ENCODE measurements around the gene INPP5E. TPM values are rescaled to one million over a fixed set of nuclear protein-coding genes. Genes with fewer than 3 reads are reported as not detected.

Gene INPP5E
- total and polyA plus RNA-seq, 10 of the 15 experiments (the other 5 are each of a cell fraction or from before 2014, with no cell fraction given), result 0.24 to 16.0 (median 5.3) TPM

GRCh38 chr9:136422876-136423275 lies 16.8 kb downstream of the INPP5E start:
- SMC1A ChIA-PET (ENCODE audit: uncharacterized antibody, unreplicated experiment), result no interaction called here
- Histone ChIP-seq H3K27me3 (replicated peaks in 1 of 2; ENCODE audit: control insufficient read depth in 2 of 2, insufficient read depth in 2 of 2, low read length in 1 of 2) (no peaks in the 10 kb centered on the region), H4K20me1 (ENCODE audit: control insufficient read depth, insufficient read depth) (no peaks in the 10 kb centered on the region), H2AFZ (ENCODE audit: control insufficient read depth, low read depth, low read length) (no peak overlapping the region), H3K4me2 (ENCODE audit: control insufficient read depth, insufficient read depth) (no peak overlapping the region), H3K9me3 (replicated peaks; ENCODE audit: control insufficient read depth, insufficient read depth, low read length) (no peaks in the 10 kb centered on the region), H3K4me3 (no peak overlapping the region), H3K27ac (ENCODE audit: control insufficient read depth, insufficient read depth) (no peak overlapping the region), H3K9ac (ENCODE audit: control insufficient read depth, insufficient read depth, low read length) (no peak overlapping the region), H3K36me3 (ENCODE audit: control insufficient read depth in 2 of 2, insufficient read depth in 2 of 2, low read length in 1 of 2) (peaks cover 25 to 26% of the 10 kb centered on the region in 2 experiments; a peak in 3 of 4 replicates), H3K4me1 (ENCODE audit: control insufficient read depth, insufficient read depth, low read length) (no peaks in the 10 kb centered on the region), H3K79me2 (ENCODE audit: control insufficient read depth, insufficient read depth, low read length) (no peaks in the 10 kb centered on the region)
- intact Hi-C loops (cut with micrococcal nuclease; ENCODE audit: unreplicated experiment), result no loop called here
- over 99% methylated on average over 26 of the region's 26 CpGs for WGBS (ENCODE audit: insufficient coverage, insufficient replicate concordance, low lambda C conversion rate, missing lambda C conversion rate)
- no peak for FAIRE-seq
- in situ Hi-C loops (cut with MboI), result no loop called here
- RAD21 ChIA-PET (ENCODE audit: unreplicated experiment), result no interaction called here
- no peak for DNase-seq (ENCODE audit: low read depth, low spot score)
- CTCF ChIA-PET, result no interaction called here
- POLR2A ChIA-PET, result no interaction called here
- TF ChIP-seq CREB1 (IDR thresholded peaks at IDR 0.05; ENCODE audit: low read depth), result no peak
- no peak for TF ChIP-seq WRNIP1 (IDR thresholded peaks at IDR 0.05; ENCODE audit: borderline replicate concordance, low read depth, low read length)
- TF ChIP-seq CBX3 (IDR thresholded peaks at IDR 0.05; ENCODE audit: borderline replicate concordance, low read depth), result no peak
- no peak for TF ChIP-seq MEF2A (IDR thresholded peaks at IDR 0.05; ENCODE audit: insufficient read depth, low read depth, low read length)
- TF ChIP-seq TAF1 (IDR thresholded peaks at IDR 0.05; ENCODE audit: borderline replicate concordance, low read depth, low read length), result no peak
- TF ChIP-seq ZNF274 (IDR thresholded peaks at IDR 0.05; ENCODE audit: insufficient read depth, insufficient read length), result no peak
- TF ChIP-seq CHD2 (IDR thresholded peaks at IDR 0.05; ENCODE audit: borderline replicate concordance, low read depth, low read length), result no peak
- TF ChIP-seq RAD21 (IDR thresholded peaks at IDR 0.05; ENCODE audit: insufficient read depth, low read depth, low read length), result no peak
- TF ChIP-seq ETV6 (conservative IDR thresholded peaks at IDR 0.05 in 1 of 2, IDR thresholded peaks at IDR 0.05 in 1 of 2; ENCODE audit: borderline replicate concordance in 1 of 2, low read depth in 1 of 2), result no peak
- TF ChIP-seq, protein P1, sequence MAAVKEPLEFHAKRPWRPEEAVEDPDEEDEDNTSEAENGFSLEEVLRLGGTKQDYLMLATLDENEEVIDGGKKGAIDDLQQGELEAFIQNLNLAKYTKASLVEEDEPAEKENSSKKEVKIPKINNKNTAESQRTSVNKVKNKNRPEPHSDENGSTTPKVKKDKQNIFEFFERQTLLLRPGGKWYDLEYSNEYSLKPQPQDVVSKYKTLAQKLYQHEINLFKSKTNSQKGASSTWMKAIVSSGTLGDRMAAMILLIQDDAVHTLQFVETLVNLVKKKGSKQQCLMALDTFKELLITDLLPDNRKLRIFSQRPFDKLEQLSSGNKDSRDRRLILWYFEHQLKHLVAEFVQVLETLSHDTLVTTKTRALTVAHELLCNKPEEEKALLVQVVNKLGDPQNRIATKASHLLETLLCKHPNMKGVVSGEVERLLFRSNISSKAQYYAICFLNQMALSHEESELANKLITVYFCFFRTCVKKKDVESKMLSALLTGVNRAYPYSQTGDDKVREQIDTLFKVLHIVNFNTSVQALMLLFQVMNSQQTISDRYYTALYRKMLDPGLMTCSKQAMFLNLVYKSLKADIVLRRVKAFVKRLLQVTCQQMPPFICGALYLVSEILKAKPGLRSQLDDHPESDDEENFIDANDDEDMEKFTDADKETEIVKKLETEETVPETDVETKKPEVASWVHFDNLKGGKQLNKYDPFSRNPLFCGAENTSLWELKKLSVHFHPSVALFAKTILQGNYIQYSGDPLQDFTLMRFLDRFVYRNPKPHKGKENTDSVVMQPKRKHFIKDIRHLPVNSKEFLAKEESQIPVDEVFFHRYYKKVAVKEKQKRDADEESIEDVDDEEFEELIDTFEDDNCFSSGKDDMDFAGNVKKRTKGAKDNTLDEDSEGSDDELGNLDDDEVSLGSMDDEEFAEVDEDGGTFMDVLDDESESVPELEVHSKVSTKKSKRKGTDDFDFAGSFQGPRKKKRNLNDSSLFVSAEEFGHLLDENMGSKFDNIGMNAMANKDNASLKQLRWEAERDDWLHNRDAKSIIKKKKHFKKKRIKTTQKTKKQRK (IDR thresholded peaks at IDR 0.05; ENCODE audit: low read depth, low read length), result no peak
- TF ChIP-seq MEF2B (IDR thresholded peaks at IDR 0.05; ENCODE audit: partially characterized antibody, poor library complexity, severe bottlenecking), result no peak
- TF ChIP-seq IKZF2 (IDR thresholded peaks at IDR 0.05), result no peak
- no peak for TF ChIP-seq CTCF (IDR thresholded peaks at IDR 0.05 in 2 of 3, conservative IDR thresholded peaks at IDR 0.05 in 1 of 3; ENCODE audit: control insufficient read depth in 2 of 3, extremely low read depth in 1 of 3, insufficient read depth in 1 of 3, low read depth in 3 of 3, low read length in 3 of 3)
- TF ChIP-seq BMI1 (IDR thresholded peaks at IDR 0.05; ENCODE audit: borderline replicate concordance), result no peak
- no peak for ATAC-seq
- BruUV-seq (replicated peaks), result no TSS peak

All from GM12878 (cell line).